HG03457 (cell line): Measurements from ENCODE around the gene NRL.

Experiments
- ATAC-seq: cut with Tn5 transposase; IDR thresholded peaks from one replicate; pipeline ENCODE4 v1.9.1; 2021; ENCODE audit warnings: moderate number of reproducible peaks; ENCODE audit not compliant: unreplicated experiment

Gene NRL

DNA sequence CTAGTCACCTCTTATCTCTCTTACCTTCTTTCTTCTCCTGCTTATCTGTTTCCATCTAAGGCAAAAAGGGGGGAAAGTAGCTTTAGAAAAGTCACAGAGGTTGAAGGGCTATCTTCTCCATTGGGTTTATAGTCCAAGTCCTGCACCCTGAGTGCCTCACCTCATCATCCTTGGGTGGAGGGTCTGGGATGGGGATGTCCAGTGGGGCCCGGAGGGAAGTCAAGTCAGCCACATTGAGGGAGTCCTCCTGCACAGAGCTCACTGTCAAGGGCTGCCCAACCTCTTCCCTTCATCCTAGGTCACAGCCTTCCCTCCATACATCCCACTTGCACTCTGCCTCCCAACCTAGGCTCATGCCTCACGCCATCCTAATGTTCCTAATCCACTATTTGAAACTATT, 30.5 kb upstream of the NRL start:
- ATAC-seq: no peak

GRCh38 chr14:24144451-24144850, 29.7 kb upstream of the NRL start:
- no peak for ATAC-seq

GRCh38 chr14:24143511-24143910, 28.8 kb upstream of the NRL start:
- no peak for ATAC-seq

DNA sequence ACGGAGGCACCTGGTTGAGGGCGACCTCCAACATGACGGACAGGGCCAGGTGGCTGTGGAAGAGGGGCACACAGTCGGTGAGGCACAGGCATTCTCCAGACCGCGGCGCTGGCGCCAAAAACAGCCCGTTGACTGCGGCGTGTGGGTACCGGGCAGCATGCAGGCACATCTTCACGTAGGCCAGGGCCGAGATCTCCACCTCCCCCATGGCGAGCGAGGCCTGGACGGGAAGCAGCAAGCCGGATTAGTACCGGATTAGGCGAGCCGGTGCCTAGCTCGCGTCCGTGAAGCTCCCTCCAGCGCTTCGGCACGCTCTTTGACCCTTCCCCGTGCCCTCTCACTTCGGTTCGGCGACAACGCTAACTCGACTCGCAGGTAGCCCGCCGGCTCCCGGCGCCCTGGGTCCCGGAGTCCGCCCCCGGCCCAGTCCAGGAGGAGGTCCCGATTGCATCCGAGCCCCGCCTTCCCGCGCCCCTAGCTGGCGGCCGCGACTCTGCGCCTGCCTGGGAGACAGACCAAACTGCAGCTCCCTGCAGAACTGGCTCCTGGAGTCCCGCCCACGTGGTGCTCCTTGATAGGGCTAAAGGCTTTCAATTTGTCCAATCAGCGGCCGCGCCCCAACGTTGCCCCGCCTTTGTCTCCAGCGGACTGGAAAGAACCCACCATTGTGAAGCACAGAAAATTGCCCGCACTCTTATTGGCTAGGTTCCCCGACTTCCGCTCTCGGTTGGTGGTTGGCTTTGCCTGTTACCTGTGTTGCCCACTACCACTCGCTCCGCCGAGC, 26.5 kb upstream of the NRL start, which contains the start of gene EMC9:
TSS of gene EMC9 (minus strand) at position 495 of the 784 bp plus-strand sequence. CDS start at position 208, 287 bp downstream.
- peak; percentile 60 for ATAC-seq

GRCh38 chr14:24139272-24139934, 24.7 kb upstream of the NRL start:
- ATAC-seq: no peak

DNA sequence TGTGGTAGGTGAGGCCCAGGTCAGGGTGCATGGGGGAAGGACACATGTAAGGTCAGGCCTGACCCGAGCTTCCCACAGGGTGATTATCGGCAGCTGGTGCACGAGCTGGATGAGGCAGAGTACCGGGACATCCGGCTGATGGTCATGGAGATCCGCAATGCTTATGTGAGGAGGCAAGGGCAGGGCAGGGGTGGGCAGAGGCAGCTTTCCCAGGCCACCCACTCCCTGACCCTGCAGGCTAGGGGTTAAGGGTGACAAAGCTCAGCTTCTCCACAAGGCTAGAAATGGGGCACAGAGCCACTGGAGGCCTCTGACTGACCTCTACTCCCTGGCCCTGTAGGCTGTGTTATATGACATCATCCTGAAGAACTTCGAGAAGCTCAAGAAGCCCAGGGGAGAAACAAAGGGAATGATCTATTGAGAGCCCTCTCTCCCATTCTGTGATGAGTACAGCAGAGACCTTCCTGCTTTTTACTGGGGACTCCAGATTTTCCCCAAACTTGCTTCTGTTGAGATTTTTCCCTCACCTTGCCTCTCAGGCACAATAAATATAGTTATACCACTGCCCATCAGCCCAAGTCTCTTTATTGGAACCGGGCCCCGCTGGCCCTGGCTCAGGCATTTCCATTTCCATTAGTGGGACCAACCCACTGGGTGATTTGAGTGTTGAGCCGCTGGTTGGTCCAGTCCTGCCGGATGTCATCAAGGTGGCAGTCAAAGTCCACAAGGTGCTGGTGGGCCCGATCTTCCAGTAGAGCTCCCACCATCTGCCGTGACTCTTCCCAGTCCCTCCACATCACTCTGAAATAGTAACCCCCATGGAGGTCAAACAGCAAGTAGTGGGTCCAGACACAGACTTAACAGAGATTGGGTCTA, 23.9 kb upstream of the NRL start:
- no peak for ATAC-seq

DNA sequence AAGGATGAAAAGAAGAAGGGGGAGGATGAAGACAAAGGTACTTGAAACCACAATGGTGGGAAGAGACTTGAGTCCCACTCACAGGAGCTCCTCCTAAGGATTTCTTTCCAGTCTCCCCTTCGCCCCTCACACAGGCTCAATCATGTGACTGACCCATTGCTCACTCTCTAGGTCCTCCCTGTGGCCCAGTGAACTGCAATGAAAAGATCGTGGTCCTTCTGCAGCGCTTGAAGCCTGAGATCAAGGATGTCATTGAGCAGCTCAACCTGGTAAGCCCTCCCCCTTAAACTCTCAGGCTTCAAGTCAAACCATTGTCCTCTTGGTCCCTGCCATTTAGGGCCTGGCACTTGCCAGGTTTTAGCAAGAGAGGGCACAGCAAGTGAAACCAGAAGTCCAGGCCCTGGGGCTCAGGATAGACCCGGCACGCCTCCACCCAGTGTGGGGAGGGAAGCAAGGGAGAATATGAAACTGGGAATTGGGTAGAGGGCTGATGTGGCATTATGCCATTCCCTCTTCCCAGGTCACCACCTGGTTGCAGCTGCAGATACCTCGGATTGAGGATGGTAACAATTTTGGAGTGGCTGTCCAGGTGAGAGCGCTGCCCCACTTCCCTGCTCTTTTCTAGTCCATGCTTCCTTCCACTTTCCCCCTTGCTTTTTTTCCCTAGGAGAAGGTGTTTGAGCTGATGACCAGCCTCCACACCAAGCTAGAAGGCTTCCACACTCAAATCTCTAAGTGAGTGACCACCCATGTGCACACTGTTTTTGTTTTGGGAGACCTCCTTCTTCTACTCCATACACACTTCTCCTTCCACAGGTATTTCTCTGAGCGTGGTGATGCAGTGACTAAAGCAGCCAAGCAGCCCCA, 23.0 kb upstream of the NRL start:
- ATAC-seq: no peak

DNA sequence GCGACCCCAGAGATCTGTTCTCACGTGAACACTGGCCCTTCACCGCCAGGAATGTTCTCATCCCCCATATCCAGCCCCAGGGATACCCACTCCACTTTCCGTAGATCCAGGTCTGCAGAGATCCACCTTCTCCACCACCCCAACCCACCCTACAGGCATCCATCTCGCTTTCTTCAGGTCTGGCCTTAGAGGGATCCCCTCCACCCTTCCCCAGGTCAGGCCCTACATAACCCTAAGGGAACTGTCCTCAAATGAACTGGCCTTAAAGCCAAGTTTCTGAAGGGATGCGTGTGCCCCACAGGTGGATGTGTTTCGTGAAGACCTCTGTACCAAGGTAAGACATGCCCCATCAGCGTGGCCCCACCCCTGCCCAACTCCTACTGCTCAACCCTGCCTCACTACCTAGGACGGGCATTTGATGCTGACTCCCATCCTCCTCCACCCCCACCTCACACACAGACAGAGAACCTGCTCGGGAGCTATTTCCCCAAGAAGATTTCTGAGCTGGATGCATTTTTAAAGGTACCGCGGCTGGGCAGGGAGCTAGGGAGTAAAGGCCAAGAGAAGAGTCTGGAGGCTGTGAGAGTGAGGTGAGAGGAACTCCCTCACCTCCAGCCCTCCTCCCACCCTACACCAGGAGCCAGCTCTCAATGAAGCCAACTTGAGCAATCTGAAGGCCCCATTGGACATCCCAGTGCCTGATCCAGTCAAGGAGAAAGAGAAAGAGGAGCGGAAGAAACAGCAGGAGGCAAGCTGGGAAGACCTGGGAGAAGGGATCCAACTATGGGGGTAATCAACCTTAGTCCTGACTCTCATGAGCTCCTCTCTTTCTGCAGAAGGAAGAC, 22.2 kb upstream of the NRL start:
- no peak for ATAC-seq

DNA sequence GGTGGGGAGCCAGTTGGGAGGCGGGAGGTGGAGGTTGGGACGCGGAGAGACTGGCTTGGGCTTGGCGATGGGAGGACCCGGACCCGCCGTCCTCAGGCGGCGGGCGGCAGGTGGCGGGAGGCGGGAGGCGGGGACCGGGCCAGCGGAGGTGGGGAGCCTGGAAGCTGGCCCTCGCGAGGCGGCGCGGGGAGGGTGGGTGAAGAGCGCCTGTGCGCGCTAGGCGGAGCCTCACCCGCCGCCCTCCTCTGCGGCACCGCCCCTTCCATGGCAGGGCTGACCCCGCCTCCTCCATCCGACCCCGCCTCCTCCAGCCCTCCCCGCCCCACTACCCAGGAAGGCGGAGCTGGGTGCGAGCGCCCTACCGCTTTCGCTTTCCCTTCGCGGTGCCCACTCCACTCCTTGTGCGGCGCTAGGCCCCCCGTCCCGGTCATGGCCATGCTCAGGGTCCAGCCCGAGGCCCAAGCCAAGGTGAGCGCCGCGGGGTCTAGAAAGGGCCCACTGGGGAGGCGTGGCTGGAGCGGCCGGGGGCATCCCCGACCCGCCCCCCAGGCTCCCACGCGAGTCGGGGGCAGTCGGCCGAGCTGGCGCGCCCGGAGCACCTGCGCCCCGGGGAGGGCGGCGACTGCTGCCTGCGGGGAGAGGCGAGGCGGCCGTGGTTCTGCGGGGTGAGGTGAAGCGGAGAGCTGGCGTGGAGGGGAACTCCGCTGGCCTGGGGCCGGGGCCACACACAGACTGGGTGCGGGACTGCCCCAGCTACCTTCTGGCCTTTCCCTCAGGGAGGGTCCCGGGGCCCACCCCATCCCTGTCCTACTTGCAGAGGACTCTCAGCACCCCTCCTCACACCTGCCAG, 21.3 kb upstream of the NRL start, which contains the start of gene PSME1:
TSS of gene PSME1 (plus strand) at position 361 of the 850 bp plus-strand sequence. CDS start at position 430, 69 bp downstream.
- ATAC-seq: peak; percentile 66

DNA sequence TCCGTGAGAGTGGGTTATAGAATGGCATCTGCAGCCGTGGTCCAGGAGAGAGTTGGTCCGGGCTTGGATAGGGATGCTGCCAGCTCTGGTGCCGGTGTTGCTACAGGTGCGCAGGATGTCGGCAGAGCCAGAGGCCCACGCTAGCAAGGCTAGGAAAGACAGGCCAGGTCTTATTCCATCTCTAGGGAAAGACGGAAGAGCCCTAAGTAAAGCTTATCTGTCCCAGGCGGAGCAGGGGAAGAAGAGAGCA, 20.8 kb upstream of the NRL start:
- ATAC-seq: no peak

- no peak for ATAC-seq
Measured at GRCh38 chr14:24133735-24134134, 19.0 kb upstream of the NRL start.

DNA sequence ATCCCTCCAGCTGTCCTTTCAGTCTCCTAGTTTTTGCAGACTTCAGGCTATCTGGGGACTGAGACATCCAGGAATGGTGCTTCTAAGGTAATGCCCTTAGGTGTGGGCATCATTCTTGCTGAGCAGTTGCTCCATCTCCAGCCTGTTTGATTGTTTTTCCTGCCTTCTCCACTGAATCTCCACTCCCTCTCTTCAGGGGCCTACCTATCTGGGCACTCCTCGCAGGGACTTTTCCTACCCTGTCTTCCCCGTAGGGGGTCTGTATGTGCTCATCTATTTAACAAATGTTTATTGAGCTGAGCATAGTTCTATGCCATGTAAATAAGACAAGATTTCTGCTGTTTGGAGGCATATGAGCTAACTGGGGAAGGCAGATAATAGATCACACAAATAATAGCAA, 18.2 kb upstream of the NRL start:
- no peak for ATAC-seq

- ATAC-seq: no peak
Measured at GRCh38 chr14:24132061-24132685, 17.4 kb upstream of the NRL start.

DNA sequence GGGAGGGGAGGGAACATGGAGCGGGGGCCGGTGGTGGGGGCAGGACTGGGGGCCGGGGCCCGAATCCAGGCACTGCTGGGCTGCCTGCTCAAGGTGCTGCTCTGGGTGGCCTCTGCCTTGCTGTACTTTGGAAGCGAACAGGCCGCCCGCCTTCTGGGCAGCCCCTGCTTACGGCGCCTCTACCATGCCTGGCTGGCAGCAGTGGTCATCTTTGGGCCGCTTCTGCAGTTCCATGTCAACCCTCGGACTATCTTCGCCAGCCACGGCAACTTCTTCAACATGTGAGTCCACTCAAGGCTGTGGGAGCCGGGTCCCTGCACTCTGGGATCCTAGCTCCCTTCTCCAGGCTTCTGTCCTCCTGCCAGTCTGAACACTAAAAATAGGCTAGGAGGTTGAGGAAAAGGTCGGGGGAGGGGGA, 16.8 kb upstream of the NRL start:
- ATAC-seq: no peak

DNA sequence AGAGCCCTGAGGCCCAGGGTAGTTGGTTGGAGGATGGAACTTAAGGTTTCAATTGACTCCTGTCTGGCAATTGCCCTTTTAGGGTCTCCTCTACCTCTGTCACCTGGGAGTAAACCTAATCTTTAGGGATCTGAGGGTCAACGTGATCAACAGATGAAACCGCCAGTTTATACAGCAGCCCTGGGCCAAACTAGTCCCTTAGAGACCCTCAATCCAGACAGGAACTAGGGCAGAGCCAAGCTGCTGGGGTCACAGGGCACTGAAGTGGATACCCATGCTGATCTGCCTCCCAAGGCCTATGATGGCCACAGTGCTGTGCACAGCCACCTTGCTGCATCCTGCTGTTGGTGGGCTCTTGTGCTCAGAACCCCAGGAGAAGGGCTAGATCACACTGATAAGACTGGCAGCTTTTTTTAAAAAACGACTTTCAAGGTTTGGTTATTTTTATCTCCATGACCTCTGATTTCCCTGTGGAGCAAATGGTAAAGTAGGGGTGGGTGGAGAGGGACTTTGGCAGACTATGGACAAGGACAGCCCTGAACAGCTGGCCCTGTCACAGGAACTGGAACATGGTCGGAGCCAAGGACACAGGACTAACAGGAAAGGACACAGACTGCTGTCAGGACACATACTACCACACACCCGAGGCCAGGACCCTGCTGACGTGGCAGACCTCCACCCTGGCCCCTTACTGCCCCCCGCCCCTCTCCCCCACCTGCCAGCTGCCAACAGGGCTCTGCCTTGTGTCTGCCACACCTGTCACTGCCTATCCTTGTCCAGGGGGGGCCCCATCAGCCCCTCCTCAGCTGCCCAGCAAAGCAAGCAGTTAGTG, 16.2 kb upstream of the NRL start:
- ATAC-seq: no peak

- no peak for ATAC-seq
Measured at GRCh38 chr14:24130380-24130716, 15.6 kb upstream of the NRL start, which contains the start of gene FITM1. FITM1 (plus strand) TSS chr14:24130659; CDS start chr14:24131564, 905 bp downstream.

GRCh38 chr14:24129410-24129998, 14.8 kb upstream of the NRL start:
- ATAC-seq: no peak
